OCI-LY7 (cell line): Measurements from ENCODE around the gene ABCC12. TPM values are rescaled to one million over a fixed set of nuclear protein-coding genes. Genes with fewer than 3 reads are reported as not detected.

Experiments used
- BruUV-seq: library from RNA; stranded (reverse); fragments of 400-500 nt; replicated peaks from 2 replicates; lab custom pipeline; 2021; lab: Mats Ljungman, UMichigan
- CTCF ChIA-PET: fragments of 300-600 bp; sonication (Branson Sonifier 250); formaldehyde crosslinking; loops from one replicate; lab custom pipeline; 2022; ENCODE audit warnings: antibody characterized with exemption; ENCODE audit not compliant: unreplicated experiment; lab: Charles Lee
- POLR2A ChIA-PET: fragments of 300-600 bp; sonication (Branson Sonifier 250); formaldehyde crosslinking; loops from one replicate; lab custom pipeline; 2022; ENCODE audit warnings: antibody characterized with exemption; lab: Charles Lee
- DNase-seq: peaks from one replicate; pipeline ENCODE4 v3.0.0-alpha.2; 2015; ENCODE audit warnings: low spot score
- H2AFZ ChIP-seq: fragments of 200-600 bp; sonication (generic), shearing (Covaris generic); 2 replicates; pipeline ENCODE4 v1.6.1; 2014; ENCODE audit warnings: mild to moderate bottlenecking, antibody characterized with exemption, low read length, moderate library complexity
- H3K27ac ChIP-seq: fragments of 200-600 bp; sonication (generic); 2 replicates; pipeline ENCODE4 v1.5.1; 2014; ENCODE audit warnings: mixed run types, low read depth, mild to moderate bottlenecking, moderate library complexity, low read length, inconsistent platforms; ENCODE audit not compliant: poor library complexity, severe bottlenecking
- H3K36me3 ChIP-seq: fragments of 200-600 bp; sonication (generic); 2 replicates; pipeline ENCODE4 v1.6.1; 2014; ENCODE audit warnings: mild to moderate bottlenecking, antibody characterized with exemption, low read length, moderate library complexity, mixed read lengths; ENCODE audit not compliant: insufficient read depth
- H3K4me1 ChIP-seq: fragments of 200-600 bp; sonication (generic); 2 replicates; pipeline ENCODE4 v1.5.1; 2014; ENCODE audit warnings: mild to moderate bottlenecking, low read length; ENCODE audit not compliant: insufficient read depth, poor library complexity, severe bottlenecking
- H3K4me2 ChIP-seq: fragments of 200-600 bp; sonication (generic); 2 replicates; pipeline ENCODE4 v1.6.1; 2014; ENCODE audit warnings: mild to moderate bottlenecking, low read length
- H3K4me3 ChIP-seq: fragments of 200-600 bp; sonication (generic); 2 replicates; pipeline ENCODE4 v1.5.1; 2014; ENCODE audit warnings: mild to moderate bottlenecking, low read depth, low read length; ENCODE audit not compliant: poor library complexity, severe bottlenecking
- H3K79me2 ChIP-seq: fragments of 200-600 bp; sonication (generic); 2 replicates; pipeline ENCODE4 v1.6.1; 2016; ENCODE audit warnings: low read depth, mild to moderate bottlenecking, low read length, moderate library complexity, mixed read lengths; ENCODE audit not compliant: insufficient read depth
- H3K9me2 ChIP-seq: fragments of 200-600 bp; sonication (generic); 2 replicates; pipeline ENCODE4 v1.6.1; 2016; ENCODE audit warnings: mild to moderate bottlenecking, low read length, mixed read lengths; ENCODE audit not compliant: insufficient read depth
- H3K9me3 ChIP-seq: fragments of 200-600 bp; sonication (generic); 2 replicates; pipeline ENCODE4 v1.6.1; 2014; ENCODE audit warnings: mild to moderate bottlenecking, mixed run types, low read length, mixed read lengths
- H4K20me1 ChIP-seq: fragments of 200-600 bp; sonication (generic); 2 replicates; pipeline ENCODE4 v1.6.1; 2014; ENCODE audit warnings: mild to moderate bottlenecking, antibody characterized with exemption, low read length, moderate library complexity, mixed read lengths; ENCODE audit not compliant: insufficient read depth
- EZH2phosphoT487 ChIP-seq: fragments of 200-600 bp; sonication (generic); IDR thresholded peaks from 2 replicates; pipeline ENCODE4 v1.6.1; 2018; ENCODE audit warnings: low read depth, borderline replicate concordance, mild to moderate bottlenecking, mixed run types, antibody characterized with exemption, low read length, moderate library complexity, mixed read lengths
- intact Hi-C: fragments of 100-400 bp; cut with micrococcal nuclease; formaldehyde crosslinking; loops from one replicate; pipeline ENCODE4 v1.10.0; 2022; ENCODE audit not compliant: unreplicated experiment
- total RNA-seq, 2 experiments: library from RNA; depleted of rRNA in 1 of 2; stranded (reverse); fragments of >200 nt in 1 of 2; shearing (Covaris generic) in 1 of 2; gene quantifications; 2 replicates each; pipeline ENCODE4 v1.2.3, GENCODE V29; 2014 to 2022
- TF ChIP-seq, protein P1 (sequence below): fragments of 200-600 bp; sonication (generic); conservative IDR thresholded peaks from 2 replicates; pipeline ENCODE4 v1.5.1; 2014; ENCODE audit warnings: mild to moderate bottlenecking, antibody characterized with exemption, low read length, moderate library complexity, mixed read lengths

The ABCC12 gene
- total RNA-seq, 2 experiments from 2014 or later, result not detected

- no peak overlapping the region for H2AFZ ChIP-seq
- TF ChIP-seq, protein P1, sequence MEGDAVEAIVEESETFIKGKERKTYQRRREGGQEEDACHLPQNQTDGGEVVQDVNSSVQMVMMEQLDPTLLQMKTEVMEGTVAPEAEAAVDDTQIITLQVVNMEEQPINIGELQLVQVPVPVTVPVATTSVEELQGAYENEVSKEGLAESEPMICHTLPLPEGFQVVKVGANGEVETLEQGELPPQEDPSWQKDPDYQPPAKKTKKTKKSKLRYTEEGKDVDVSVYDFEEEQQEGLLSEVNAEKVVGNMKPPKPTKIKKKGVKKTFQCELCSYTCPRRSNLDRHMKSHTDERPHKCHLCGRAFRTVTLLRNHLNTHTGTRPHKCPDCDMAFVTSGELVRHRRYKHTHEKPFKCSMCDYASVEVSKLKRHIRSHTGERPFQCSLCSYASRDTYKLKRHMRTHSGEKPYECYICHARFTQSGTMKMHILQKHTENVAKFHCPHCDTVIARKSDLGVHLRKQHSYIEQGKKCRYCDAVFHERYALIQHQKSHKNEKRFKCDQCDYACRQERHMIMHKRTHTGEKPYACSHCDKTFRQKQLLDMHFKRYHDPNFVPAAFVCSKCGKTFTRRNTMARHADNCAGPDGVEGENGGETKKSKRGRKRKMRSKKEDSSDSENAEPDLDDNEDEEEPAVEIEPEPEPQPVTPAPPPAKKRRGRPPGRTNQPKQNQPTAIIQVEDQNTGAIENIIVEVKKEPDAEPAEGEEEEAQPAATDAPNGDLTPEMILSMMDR, result no peak
- TF ChIP-seq EZH2phosphoT487, result no peak
- no peaks in the 10 kb centered on the region for H3K36me3 ChIP-seq
- no peaks in the 10 kb centered on the region for H3K79me2 ChIP-seq
- H3K27ac ChIP-seq, result no peak overlapping the region
- no peak for DNase-seq
- H3K9me3 ChIP-seq, result no peaks in the 10 kb centered on the region
- no peaks in the 10 kb centered on the region for H3K4me1 ChIP-seq
- POLR2A ChIA-PET, result no interaction called here
- no TSS peak for BruUV-seq
- H3K9me2 ChIP-seq, result no peaks in the 10 kb centered on the region
- no peak overlapping the region for H3K4me3 ChIP-seq
- intact Hi-C loops, result loop anchor here (10.0 kb wide), 2 partner anchors 698 to 1128 kb away; partner anchors contain the start of genes ITFG1 and PHKB
- no peaks in the 10 kb centered on the region for H4K20me1 ChIP-seq
- H3K4me2 ChIP-seq, result no peak overlapping the region
- CTCF ChIA-PET, result no interaction called here
Observed at GRCh38 chr16:48162839-48163410, 7.1 kb upstream of the ABCC12 start.

GRCh38 chr16:48161906-48162305 is 6.1 kb upstream of the ABCC12 start:
- no peak for TF ChIP-seq EZH2phosphoT487
- TF ChIP-seq, protein P1, result no peak
- no peak overlapping the region for H3K27ac ChIP-seq
- no peak overlapping the region for H2AFZ ChIP-seq
- H3K9me2 ChIP-seq, result no peaks in the 10 kb centered on the region
- H4K20me1 ChIP-seq, result no peaks in the 10 kb centered on the region
- intact Hi-C loops, result loop anchor here (10.0 kb wide), 2 partner anchors 697 to 1127 kb away; partner anchors contain the start of genes ITFG1 and PHKB
- no peak overlapping the region for H3K4me3 ChIP-seq
- H3K9me3 ChIP-seq, result no peaks in the 10 kb centered on the region
- H3K79me2 ChIP-seq, result no peaks in the 10 kb centered on the region
- ChIA-PET POLR2A (no interaction called here), CTCF (no interaction called here)
- BruUV-seq, result no TSS peak
- no peaks in the 10 kb centered on the region for H3K4me1 ChIP-seq
- no peak for DNase-seq
- no peak overlapping the region for H3K4me2 ChIP-seq
- no peaks in the 10 kb centered on the region for H3K36me3 ChIP-seq

DNA sequence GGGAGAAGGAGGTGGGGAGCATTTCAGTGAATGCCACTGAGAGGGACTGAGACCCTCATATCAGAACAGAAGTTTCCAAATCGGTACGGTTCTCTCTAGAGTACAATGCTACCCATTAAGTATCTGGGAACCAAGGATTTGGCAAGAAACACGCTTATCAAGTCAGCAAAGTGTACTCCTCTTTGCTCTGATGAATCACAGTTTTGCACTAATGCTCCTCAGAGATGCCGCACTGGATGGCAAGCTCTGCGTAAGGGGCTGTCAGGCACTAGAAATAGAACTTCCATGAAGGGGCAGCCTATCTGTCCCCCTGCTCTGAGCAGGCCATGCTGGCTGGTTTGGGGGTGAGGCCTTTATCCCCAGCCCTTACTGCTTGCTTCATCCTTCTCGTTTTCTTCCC is 4.8 kb upstream of the ABCC12 start:
- Histone ChIP-seq H3K4me1 (no peaks in the 10 kb centered on the region), H3K36me3 (no peaks in the 10 kb centered on the region), H4K20me1 (no peaks in the 10 kb centered on the region), H3K4me2 (no peak overlapping the region), H2AFZ (no peak overlapping the region), H3K9me3 (no peaks in the 10 kb centered on the region), H3K27ac (no peak overlapping the region), H3K4me3 (no peak overlapping the region), H3K79me2 (no peaks in the 10 kb centered on the region), H3K9me2 (no peaks in the 10 kb centered on the region)
- BruUV-seq, result no TSS peak
- ChIA-PET POLR2A (no interaction called here), CTCF (no interaction called here)
- intact Hi-C loops, result loop anchor here (10.0 kb wide), 2 partner anchors 696 to 1126 kb away; partner anchors contain the start of genes ITFG1 and PHKB
- DNase-seq, result no peak
- no peak for TF ChIP-seq EZH2phosphoT487
- TF ChIP-seq, protein P1, result no peak
